ENCODE data around the gene MAFB.

Gene MAFB

GRCh38 chr20:40654876-40655275 lies 34.2 kb downstream of the MAFB start:
- no peak for DNase-seq

GRCh38 chr20:40652441-40652987 lies 36.5 kb downstream of the MAFB start:
- DNase-seq, result no peak

- no peak for DNase-seq
These were observed 37.9 kb downstream of the MAFB start for GRCh38 chr20:40651151-40651550.

- no peak for DNase-seq
These were observed 38.3 kb downstream of the MAFB start for GRCh38 chr20:40650707-40651106.

- DNase-seq, result no peak
These were observed 40.6 kb downstream of the MAFB start for GRCh38 chr20:40648210-40649072.

- DNase-seq, result no peak
These were observed 42.2 kb downstream of the MAFB start for GRCh38 chr20:40646813-40647212.

GRCh38 chr20:40646361-40646760 lies 42.7 kb downstream of the MAFB start:
- no peak for DNase-seq

GRCh38 chr20:40644863-40645262 lies 44.2 kb downstream of the MAFB start:
- DNase-seq, result no peak

GRCh38 chr20:40643891-40644290 lies 45.1 kb downstream of the MAFB start:
- no peak for DNase-seq

GRCh38 chr20:40641809-40642208 lies 47.2 kb downstream of the MAFB start:
- DNase-seq, result no peak

GRCh38 chr20:40641202-40641601 lies 47.8 kb downstream of the MAFB start:
- no peak for DNase-seq

- DNase-seq, result no peak
These were observed 48.4 kb downstream of the MAFB start for GRCh38 chr20:40640667-40641066.

- no peak for DNase-seq
These were observed 49.2 kb downstream of the MAFB start for GRCh38 chr20:40639676-40640355.

GRCh38 chr20:40639132-40639531 lies 49.9 kb downstream of the MAFB start:
- DNase-seq, result no peak

- no peak for DNase-seq
These were observed 50.6 kb downstream of the MAFB start for GRCh38 chr20:40638414-40638813.

GRCh38 chr20:40637176-40637575 lies 51.9 kb downstream of the MAFB start:
- DNase-seq, result no peak

GRCh38 chr20:40636486-40636885 lies 52.5 kb downstream of the MAFB start:
- no peak for DNase-seq

- no peak for DNase-seq
These were observed 53.1 kb downstream of the MAFB start for GRCh38 chr20:40635971-40636370.
